CD1c-positive myeloid dendritic cell (primary cell): ENCODE results near the gene PACS2.

Experiments
- DNase-seq: peaks from one replicate; pipeline ENCODE4 v3.0.0-alpha.2; 2016; ENCODE audit errors: extremely low spot score

The PACS2 gene

GRCh38 chr14:105440992-105441391, 126.4 kb downstream of the PACS2 start:
- no peak for DNase-seq

- no peak for DNase-seq
These were observed 127.6 kb downstream of the PACS2 start for GRCh38 chr14:105442125-105442524.

- DNase-seq: no peak
These were observed 128.3 kb downstream of the PACS2 start for GRCh38 chr14:105442834-105443233.

DNA sequence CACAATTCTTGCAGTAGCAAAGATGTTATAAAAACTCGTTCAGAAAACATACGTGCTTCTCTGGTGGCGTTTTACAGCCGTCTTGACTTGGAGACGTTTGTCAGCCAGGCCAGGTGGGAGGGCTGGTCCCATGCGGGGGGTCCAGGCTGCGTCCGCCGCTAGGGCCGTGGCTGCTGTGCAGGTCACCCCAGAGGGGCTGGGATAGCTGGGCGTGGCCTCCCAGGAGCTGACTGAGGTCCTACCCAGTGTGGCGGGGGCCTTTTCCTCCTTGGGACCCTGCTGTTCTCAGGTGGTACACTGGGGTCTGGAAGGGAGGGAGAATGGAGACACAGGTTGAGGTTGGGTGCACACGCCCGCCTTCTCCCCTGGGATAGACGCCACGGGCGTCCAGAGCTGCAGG, 130.3 kb downstream of the PACS2 start:
- no peak for DNase-seq

DNA sequence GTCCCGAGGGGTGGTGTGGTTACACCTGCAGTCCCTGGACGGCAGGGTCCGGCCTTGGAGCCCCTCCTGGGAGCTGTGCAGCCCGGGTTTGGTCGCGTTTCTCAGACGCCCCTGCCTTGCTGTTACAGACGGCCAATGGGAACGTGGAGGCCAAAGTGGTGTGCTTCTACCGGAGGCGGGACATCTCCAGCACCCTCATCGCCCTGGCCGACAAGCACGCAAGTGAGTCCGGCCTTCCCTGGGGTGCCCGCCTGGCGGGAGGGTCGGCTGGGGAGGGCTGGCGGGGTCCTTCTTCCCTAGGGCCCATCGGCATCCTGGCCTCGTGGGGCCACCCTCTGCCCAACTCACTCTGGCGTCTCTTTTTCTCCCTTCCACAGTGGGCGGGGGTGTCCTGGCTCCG, 130.7 kb downstream of the PACS2 start:
- DNase-seq: no peak

GRCh38 chr14:105445901-105446845, 131.6 kb downstream of the PACS2 start:
- DNase-seq: no peak

DNA sequence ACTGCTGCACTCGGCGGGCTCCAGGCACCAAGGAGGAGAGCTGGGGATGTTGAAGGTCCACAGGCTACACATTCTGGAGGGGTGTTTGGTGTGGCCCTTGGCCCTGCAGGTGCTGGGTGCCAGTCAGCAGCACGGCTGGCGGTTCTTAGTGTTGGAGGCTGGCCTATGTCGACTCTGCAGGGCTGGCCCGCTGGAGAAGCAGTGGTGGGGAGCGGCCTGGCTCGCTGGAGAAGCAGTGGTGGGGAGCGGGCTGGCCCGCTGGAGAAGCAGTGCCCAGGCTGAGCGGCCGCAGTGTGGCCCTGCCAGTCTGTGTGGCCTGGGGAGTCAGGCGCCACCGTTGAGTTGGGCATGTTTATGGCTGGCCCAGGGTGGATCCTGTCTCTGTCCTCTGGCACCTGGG, 132.4 kb downstream of the PACS2 start:
- DNase-seq: no peak
